ENCODE measurements around the gene STPG3. TPM values are rescaled to one million over a fixed set of nuclear protein-coding genes. Genes with fewer than 3 reads are reported as not detected.

Gene STPG3
- total and polyA plus RNA-seq, 2 of the 13 experiments (the other 11 are each of a cell fraction or from before 2014, with no cell fraction given), result not detected

- TF ChIP-seq ZNF18 (CRISPR knock-in tag; IDR thresholded peaks at IDR 0.05; ENCODE audit: insufficient replicate concordance) (no peak), KDM5A (IDR thresholded peaks at IDR 0.05; ENCODE audit: borderline replicate concordance, low read length) (no peak), MED8 (CRISPR knock-in tag; IDR thresholded peaks at IDR 0.05; ENCODE audit: insufficient replicate concordance) (no peak), CHCHD3 (CRISPR knock-in tag; IDR thresholded peaks at IDR 0.05) (no peak), HMG20B (CRISPR knock-in tag; conservative IDR thresholded peaks at IDR 0.05) (no peak), ZNF10 (CRISPR knock-in tag; IDR thresholded peaks at IDR 0.05; ENCODE audit: borderline replicate concordance, low read depth) (no peak), RCOR2 (CRISPR knock-in tag; IDR thresholded peaks at IDR 0.05) (no peak), ZNF883 (CRISPR knock-in tag; IDR thresholded peaks at IDR 0.05; ENCODE audit: not compliant biosample characterization) (no peak), ZNF501 (CRISPR knock-in tag; IDR thresholded peaks at IDR 0.05) (no peak), ZNF335 (CRISPR knock-in tag; IDR thresholded peaks at IDR 0.05) (no peak), SOX5 (CRISPR knock-in tag; IDR thresholded peaks at IDR 0.05; ENCODE audit: borderline replicate concordance) (no peak), SRSF9 (IDR thresholded peaks at IDR 0.05; ENCODE audit: borderline replicate concordance, insufficient read depth, low read depth, low read length, poor library complexity, severe bottlenecking) (no peak), ZNF292 (CRISPR knock-in tag; IDR thresholded peaks at IDR 0.05; ENCODE audit: borderline replicate concordance, low read depth) (no peak), ZNF207 (IDR thresholded peaks at IDR 0.05; ENCODE audit: borderline replicate concordance) (no peak), NR2F1 (CRISPR knock-in tag; IDR thresholded peaks at IDR 0.05) (peak; percentile 76 to 92; a peak in 3 of 4 replicates), IRF9 (CRISPR knock-in tag; IDR thresholded peaks at IDR 0.05; ENCODE audit: borderline replicate concordance) (0 out of 2 replicates have a peak, but pooled peaks have one; percentile 60), ZNF142 (CRISPR knock-in tag; IDR thresholded peaks at IDR 0.05) (no peak)
Measured at GRCh38 chr9:137221506-137222111, 29.5 kb upstream of the STPG3 start (continued).

All from HepG2 (cell line).